ENCODE data around the gene NCK2. TPM values are rescaled to one million over a fixed set of nuclear protein-coding genes. Genes with fewer than 3 reads are reported as not detected.
A peak's percentile ranks its signal among the peaks of the same experiment; 100 is the strongest.

NCK2 gene
- polyA plus RNA-seq, 2 donors = 55.2 to 72.3 TPM

GRCh38 chr2:105792561-105792960, 47.8 kb downstream of the NCK2 start:
- H3K27ac ChIP-seq (ENCODE audit: low read depth in 2 of 2, low read length in 1 of 2) = no peak overlapping the region
- 79 to 81% methylated on average over 7 of the region's 7 CpGs for WGBS, 2 donors

GRCh38 chr2:105793196-105793975, 48.7 kb downstream of the NCK2 start:
- no peaks in the 10 kb centered on the region for H3K9me3 ChIP-seq (ENCODE audit: control insufficient read depth in 2 of 2, insufficient read depth in 1 of 2, low read depth in 1 of 2, low read length in 1 of 2)
- no peaks in the 10 kb centered on the region for H3K27me3 ChIP-seq (ENCODE audit: control insufficient read depth in 1 of 2, insufficient read depth in 2 of 2, low read length in 2 of 2)
- no peaks in the 10 kb centered on the region for H3K36me3 ChIP-seq (ENCODE audit: control insufficient read depth in 2 of 2, insufficient read depth in 2 of 2, low read length in 1 of 2)
- H3K4me1 ChIP-seq (ENCODE audit: control insufficient read depth in 2 of 2, insufficient read depth in 2 of 2, low read length in 1 of 2) = peaks cover 13 to 33% of the 10 kb centered on the region in 2 donors
- WGBS, 2 donors = 89 to 92% methylated on average over 6 of the region's 6 CpGs
- H3K4me3 ChIP-seq (ENCODE audit: low read depth in 1 of 2, low read length in 2 of 2) = no peak overlapping the region
- H3K27ac ChIP-seq (ENCODE audit: low read depth in 2 of 2, low read length in 1 of 2) = no peak overlapping the region

More at GRCh38 chr2:105792561-105792960, 47.8 kb downstream of the NCK2 start:
- H3K27me3 ChIP-seq (ENCODE audit: control insufficient read depth in 1 of 2, insufficient read depth in 2 of 2, low read length in 2 of 2) = no peaks in the 10 kb centered on the region
- H3K4me1 ChIP-seq (ENCODE audit: control insufficient read depth in 2 of 2, insufficient read depth in 2 of 2, low read length in 1 of 2) = peaks cover 13 to 33% of the 10 kb centered on the region in 2 donors
- no peaks in the 10 kb centered on the region for H3K36me3 ChIP-seq (ENCODE audit: control insufficient read depth in 2 of 2, insufficient read depth in 2 of 2, low read length in 1 of 2)
- no peak overlapping the region for H3K4me3 ChIP-seq (ENCODE audit: low read depth in 1 of 2, low read length in 2 of 2)
- H3K9me3 ChIP-seq (ENCODE audit: control insufficient read depth in 2 of 2, insufficient read depth in 1 of 2, low read depth in 1 of 2, low read length in 1 of 2) = no peaks in the 10 kb centered on the region

DNA sequence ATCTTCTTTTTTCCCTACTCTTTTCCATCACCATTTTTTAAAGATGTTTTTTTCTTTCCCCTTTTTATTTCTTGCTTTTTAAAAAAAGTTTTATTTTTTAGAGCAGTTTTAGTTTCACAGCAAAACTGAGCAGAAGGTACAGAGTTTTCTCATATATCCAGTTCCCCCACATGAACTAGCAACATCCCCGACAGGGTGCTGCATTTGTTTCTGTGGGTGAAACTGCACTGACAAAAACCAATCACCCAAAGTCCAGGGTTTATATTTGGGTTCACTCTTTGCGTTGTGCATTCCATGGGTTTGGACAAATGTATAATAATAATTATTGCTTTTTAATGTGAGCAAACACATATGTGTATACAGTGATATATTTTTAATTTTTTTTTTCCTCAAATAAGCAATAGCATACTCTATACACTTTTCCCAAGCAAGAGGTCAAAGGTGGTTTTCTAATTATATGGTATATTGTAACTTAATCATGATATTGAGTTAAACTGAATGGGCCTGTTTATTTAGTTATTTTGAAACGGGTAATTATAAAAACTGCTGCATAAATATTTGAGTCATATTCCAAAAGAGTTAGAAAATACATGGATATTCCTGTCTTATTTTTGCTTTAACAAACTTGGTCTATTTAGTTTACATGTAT, 50.3 kb downstream of the NCK2 start:
- H3K27ac ChIP-seq (ENCODE audit: low read depth in 2 of 2, low read length in 1 of 2) = peak overlapping the region in 1 of 2 donors; percentile 35
- WGBS, 2 donors = 53 to 59% methylated on average over 3 of the region's 3 CpGs
- H3K27me3 ChIP-seq (ENCODE audit: control insufficient read depth in 1 of 2, insufficient read depth in 2 of 2, low read length in 2 of 2) = no peaks in the 10 kb centered on the region
- peaks cover 13 to 31% of the 10 kb centered on the region in 2 donors for H3K4me1 ChIP-seq (ENCODE audit: control insufficient read depth in 2 of 2, insufficient read depth in 2 of 2, low read length in 1 of 2)
- no peaks in the 10 kb centered on the region for H3K36me3 ChIP-seq (ENCODE audit: control insufficient read depth in 2 of 2, insufficient read depth in 2 of 2, low read length in 1 of 2)
- H3K9me3 ChIP-seq (ENCODE audit: control insufficient read depth in 2 of 2, insufficient read depth in 1 of 2, low read depth in 1 of 2, low read length in 1 of 2) = no peaks in the 10 kb centered on the region
- no peak overlapping the region for H3K4me3 ChIP-seq (ENCODE audit: low read depth in 1 of 2, low read length in 2 of 2)

- WGBS, 2 donors = 46 to 48% methylated on average over 9 of the region's 9 CpGs
- Histone ChIP-seq H3K4me1 (ENCODE audit: control insufficient read depth in 2 of 2, insufficient read depth in 2 of 2, low read length in 1 of 2) (peaks cover 8 to 29% of the 10 kb centered on the region in 2 donors), H3K27me3 (ENCODE audit: control insufficient read depth in 1 of 2, insufficient read depth in 2 of 2, low read length in 2 of 2) (no peaks in the 10 kb centered on the region), H3K4me3 (ENCODE audit: low read depth in 1 of 2, low read length in 2 of 2) (no peak overlapping the region), H3K36me3 (ENCODE audit: control insufficient read depth in 2 of 2, insufficient read depth in 2 of 2, low read length in 1 of 2) (no peaks in the 10 kb centered on the region), H3K9me3 (ENCODE audit: control insufficient read depth in 2 of 2, insufficient read depth in 1 of 2, low read depth in 1 of 2, low read length in 1 of 2) (no peaks in the 10 kb centered on the region), H3K27ac (ENCODE audit: low read depth in 2 of 2, low read length in 1 of 2) (peak overlapping the region in 1 of 2 donors; percentile 35)
These were observed 50.8 kb downstream of the NCK2 start for GRCh38 chr2:105795575-105795934.

DNA sequence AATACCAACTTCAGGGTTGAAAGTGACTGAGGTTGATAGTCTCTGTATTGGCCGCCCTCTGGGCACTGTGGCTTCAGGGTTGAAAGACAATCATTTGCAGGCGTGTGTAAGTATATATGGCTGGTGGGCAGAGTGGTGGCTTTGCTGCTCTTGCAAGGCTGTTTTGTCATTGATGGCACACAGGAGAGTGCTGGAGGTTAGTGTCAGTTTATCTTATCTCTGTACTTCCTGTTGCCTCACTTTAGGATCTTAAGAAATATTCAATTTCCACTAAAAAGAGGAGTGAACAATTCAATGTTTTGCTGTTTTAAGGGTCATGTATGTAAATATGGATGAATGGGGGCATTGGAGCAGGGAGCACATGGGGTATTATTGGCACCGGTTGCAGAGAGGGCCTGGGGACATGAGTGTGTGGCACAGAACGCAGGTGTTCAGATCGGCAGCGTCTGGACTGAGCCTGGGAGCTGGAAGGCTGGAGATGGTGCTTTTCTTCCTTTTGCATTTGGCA, 51.5 kb downstream of the NCK2 start:
- Histone ChIP-seq H3K4me1 (ENCODE audit: control insufficient read depth in 2 of 2, insufficient read depth in 2 of 2, low read length in 1 of 2) (peaks cover 6 to 26% of the 10 kb centered on the region in 2 donors), H3K27me3 (ENCODE audit: control insufficient read depth in 1 of 2, insufficient read depth in 2 of 2, low read length in 2 of 2) (no peaks in the 10 kb centered on the region)

GRCh38 chr2:105796791-105797190, 52.1 kb downstream of the NCK2 start:
- Histone ChIP-seq H3K27ac (ENCODE audit: low read depth in 2 of 2, low read length in 1 of 2) (peak overlapping the region in 1 of 2 donors; percentile 85), H3K9me3 (ENCODE audit: control insufficient read depth in 2 of 2, insufficient read depth in 1 of 2, low read depth in 1 of 2, low read length in 1 of 2) (no peaks in the 10 kb centered on the region), H3K27me3 (ENCODE audit: control insufficient read depth in 1 of 2, insufficient read depth in 2 of 2, low read length in 2 of 2) (no peaks in the 10 kb centered on the region), H3K36me3 (ENCODE audit: control insufficient read depth in 2 of 2, insufficient read depth in 2 of 2, low read length in 1 of 2) (no peaks in the 10 kb centered on the region), H3K4me1 (ENCODE audit: control insufficient read depth in 2 of 2, insufficient read depth in 2 of 2, low read length in 1 of 2) (peaks cover 6 to 26% of the 10 kb centered on the region in 2 donors), H3K4me3 (ENCODE audit: low read depth in 1 of 2, low read length in 2 of 2) (no peak overlapping the region)

More for the DNA sequence above, 51.5 kb downstream of the NCK2 start:
- H3K9me3 ChIP-seq (ENCODE audit: control insufficient read depth in 2 of 2, insufficient read depth in 1 of 2, low read depth in 1 of 2, low read length in 1 of 2) = no peaks in the 10 kb centered on the region
- H3K27ac ChIP-seq (ENCODE audit: low read depth in 2 of 2, low read length in 1 of 2) = peak overlapping the region in 1 of 2 donors; percentile 48
- H3K36me3 ChIP-seq (ENCODE audit: control insufficient read depth in 2 of 2, insufficient read depth in 2 of 2, low read length in 1 of 2) = no peaks in the 10 kb centered on the region
- no peak overlapping the region for H3K4me3 ChIP-seq (ENCODE audit: low read depth in 1 of 2, low read length in 2 of 2)
- WGBS, 2 donors = 41 to 58% methylated on average over 6 of the region's 6 CpGs

GRCh38 chr2:105797298-105797819, 52.6 kb downstream of the NCK2 start:
- Histone ChIP-seq H3K27me3 (ENCODE audit: control insufficient read depth in 1 of 2, insufficient read depth in 2 of 2, low read length in 2 of 2) (no peaks in the 10 kb centered on the region), H3K9me3 (ENCODE audit: control insufficient read depth in 2 of 2, insufficient read depth in 1 of 2, low read depth in 1 of 2, low read length in 1 of 2) (no peaks in the 10 kb centered on the region), H3K27ac (ENCODE audit: low read depth in 2 of 2, low read length in 1 of 2) (peak overlapping the region; percentile 82 to 85), H3K4me1 (ENCODE audit: control insufficient read depth in 2 of 2, insufficient read depth in 2 of 2, low read length in 1 of 2) (peaks cover 3 to 27% of the 10 kb centered on the region in 2 donors), H3K4me3 (ENCODE audit: low read depth in 1 of 2, low read length in 2 of 2) (no peak overlapping the region), H3K36me3 (ENCODE audit: control insufficient read depth in 2 of 2, insufficient read depth in 2 of 2, low read length in 1 of 2) (no peaks in the 10 kb centered on the region)
- 34 to 53% methylated on average over 7 of the region's 7 CpGs for WGBS, 2 donors

GRCh38 chr2:105798595-105798994, 53.9 kb downstream of the NCK2 start:
- Histone ChIP-seq H3K27ac (ENCODE audit: low read depth in 2 of 2, low read length in 1 of 2) (no peak overlapping the region), H3K4me3 (ENCODE audit: low read depth in 1 of 2, low read length in 2 of 2) (no peak overlapping the region)

DNA sequence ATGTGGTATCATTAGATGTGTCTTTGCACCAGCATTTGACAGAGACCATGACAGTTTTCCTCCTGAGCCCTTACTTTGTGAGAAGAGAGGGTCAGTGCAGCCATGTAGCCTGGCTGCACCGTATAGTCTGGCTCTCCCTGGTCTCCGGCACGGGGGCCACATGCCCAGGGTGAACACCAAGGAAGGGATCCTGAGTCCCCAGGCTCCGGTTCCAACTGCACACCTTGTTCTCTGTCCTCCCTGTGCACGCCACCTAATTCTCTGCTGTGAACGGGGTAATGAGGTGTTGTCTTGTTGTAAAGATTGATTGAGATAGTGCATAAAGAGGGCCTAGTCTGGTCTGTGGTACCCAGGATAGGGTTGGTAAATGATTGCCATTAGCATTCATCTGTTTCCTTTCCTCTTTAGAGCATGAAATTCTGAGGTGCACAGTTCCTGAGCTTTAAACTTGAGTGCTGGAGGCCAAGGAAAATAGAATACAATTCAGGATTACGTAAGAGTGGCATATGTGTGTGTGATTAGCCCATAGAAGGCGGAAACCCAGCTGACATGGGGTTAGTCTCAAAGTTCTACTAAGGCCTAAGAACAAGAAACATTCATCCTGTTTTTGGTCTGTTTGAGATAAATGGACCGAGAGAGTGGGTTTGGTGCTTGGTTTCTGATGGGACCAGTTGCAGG, 55.5 kb downstream of the NCK2 start:
- WGBS, 2 donors = 77 to 87% methylated on average over 9 of the region's 9 CpGs
- H3K36me3 ChIP-seq (ENCODE audit: control insufficient read depth in 2 of 2, insufficient read depth in 2 of 2, low read length in 1 of 2) = no peaks in the 10 kb centered on the region
- H3K4me3 ChIP-seq (ENCODE audit: low read depth in 1 of 2, low read length in 2 of 2) = no peak overlapping the region
- peaks cover 0 to 18% of the 10 kb centered on the region in 2 donors for H3K4me1 ChIP-seq (ENCODE audit: control insufficient read depth in 2 of 2, insufficient read depth in 2 of 2, low read length in 1 of 2)
- peak overlapping the region; percentile 34 to 39 for H3K27ac ChIP-seq (ENCODE audit: low read depth in 2 of 2, low read length in 1 of 2)
- no peaks in the 10 kb centered on the region for H3K27me3 ChIP-seq (ENCODE audit: control insufficient read depth in 1 of 2, insufficient read depth in 2 of 2, low read length in 2 of 2)
- H3K9me3 ChIP-seq (ENCODE audit: control insufficient read depth in 2 of 2, insufficient read depth in 1 of 2, low read depth in 1 of 2, low read length in 1 of 2) = no peaks in the 10 kb centered on the region

More at GRCh38 chr2:105798595-105798994, 53.9 kb downstream of the NCK2 start:
- H3K9me3 ChIP-seq (ENCODE audit: control insufficient read depth in 2 of 2, insufficient read depth in 1 of 2, low read depth in 1 of 2, low read length in 1 of 2) = no peaks in the 10 kb centered on the region
- peaks cover 0 to 17% of the 10 kb centered on the region in 2 donors for H3K4me1 ChIP-seq (ENCODE audit: control insufficient read depth in 2 of 2, insufficient read depth in 2 of 2, low read length in 1 of 2)
- H3K27me3 ChIP-seq (ENCODE audit: control insufficient read depth in 1 of 2, insufficient read depth in 2 of 2, low read length in 2 of 2) = no peaks in the 10 kb centered on the region
- 67 to 74% methylated on average over 2 of the region's 2 CpGs for WGBS, 2 donors
- no peaks in the 10 kb centered on the region for H3K36me3 ChIP-seq (ENCODE audit: control insufficient read depth in 2 of 2, insufficient read depth in 2 of 2, low read length in 1 of 2)

Measured in esophagus (tissue), 2 donors.